Fibroblast of lung (primary cell): ENCODE results near the gene SPATA21. TPM values are rescaled to one million over a fixed set of nuclear protein-coding genes. Genes with fewer than 3 reads are reported as not detected.

Experiments
- DNase-seq, 2 donors: peaks; one replicate each; pipeline versions ENCODE4 v3.0.0 to v3.0.0-alpha.2; 2010; ENCODE audit warnings: low read depth in 2 of 2
- H2AFZ ChIP-seq: 2 replicates; pipeline ENCODE4 v1.5.1; 2012; ENCODE audit warnings: low read length, control low read depth, inconsistent platforms
- H3K27ac ChIP-seq: 2 replicates; pipeline ENCODE4 v1.5.1; 2011; ENCODE audit warnings: low read length, control low read depth; ENCODE audit not compliant: insufficient read depth
- H3K27me3 ChIP-seq: 2 replicates; pipeline ENCODE4 v1.5.1; 2011; ENCODE audit warnings: mild to moderate bottlenecking, low read length; ENCODE audit not compliant: control insufficient read depth, insufficient read depth
- H3K36me3 ChIP-seq: 2 replicates; pipeline ENCODE4 v1.5.1; 2011; ENCODE audit warnings: low read length; ENCODE audit not compliant: control insufficient read depth, insufficient read depth
- H3K4me1 ChIP-seq: 2 replicates; pipeline ENCODE4 v1.5.1; 2011; ENCODE audit warnings: low read length; ENCODE audit not compliant: control insufficient read depth, insufficient read depth; ENCODE audit errors: extremely low read depth
- H3K4me2 ChIP-seq: 2 replicates; pipeline ENCODE4 v1.5.1; 2011; ENCODE audit warnings: low read length, control low read depth; ENCODE audit not compliant: insufficient read depth; ENCODE audit errors: extremely low read depth
- H3K4me3 ChIP-seq, 4 experiments: fragments of 200-600 bp in 1 of 4; sonication (generic) in 1 of 4; replicated peaks in 1 of 4; 2 replicates each; pipeline ENCODE4 v1.5.1; 2011 to 2016; ENCODE audit warnings: low read length in 4 of 4, low read depth in 3 of 4, mild to moderate bottlenecking in 3 of 4, control low read depth in 2 of 4, inconsistent platforms in 1 of 4, mixed read lengths in 1 of 4; ENCODE audit not compliant: insufficient read depth in 1 of 4; ENCODE audit errors: control extremely low read depth in 1 of 4
- H3K79me2 ChIP-seq: 2 replicates; pipeline ENCODE4 v1.5.1; 2012; ENCODE audit warnings: mild to moderate bottlenecking, low read length, inconsistent platforms; ENCODE audit not compliant: control insufficient read depth, insufficient read depth
- H3K9ac ChIP-seq: 2 replicates; pipeline ENCODE4 v1.5.1; 2011; ENCODE audit warnings: mild to moderate bottlenecking, low read length, control low read depth; ENCODE audit not compliant: insufficient read depth
- H3K9me3 ChIP-seq: 2 replicates; pipeline ENCODE4 v1.5.1; 2012; ENCODE audit warnings: low read depth, low read length; ENCODE audit not compliant: control insufficient read depth, insufficient read depth
- H4K20me1 ChIP-seq: 2 replicates; pipeline ENCODE4 v1.5.1; 2011; ENCODE audit warnings: low read length; ENCODE audit not compliant: control insufficient read depth, insufficient read depth; ENCODE audit errors: extremely low read depth
- CTCF ChIP-seq, 2 donors: IDR thresholded peaks in 1 of 2; conservative IDR thresholded peaks in 1 of 2; 1 replicate in 1 of 2; 2 replicates in 1 of 2; pipeline ENCODE4 v1.5.1; 2011 to 2012; ENCODE audit warnings: low read length in 2 of 2, control low read depth in 1 of 2, inconsistent platforms in 1 of 2, low read depth in 1 of 2, mild to moderate bottlenecking in 1 of 2
- EZH2 ChIP-seq: IDR thresholded peaks from 2 replicates; pipeline ENCODE4 v1.5.1; 2012; ENCODE audit warnings: low read length, control low read depth, mild to moderate bottlenecking; ENCODE audit errors: missing control alignments
- polyA plus RNA-seq, 2 donors: library from polyadenylated mRNA; depleted of rRNA in 1 of 2; stranded (reverse) in 1 of 2; unstranded in 1 of 2; fragments of >200 nt; gene quantifications; 2 replicates each; pipeline ENCODE4 v1.2.1, GENCODE V29; 2011 to 2012; ENCODE audit warnings: missing spikeins in 1 of 2
- total RNA-seq: library from RNA; depleted of rRNA; stranded (reverse); fragments of >200 nt; gene quantifications from 2 replicates; pipeline ENCODE4 v1.2.1, GENCODE V29; 2014

The SPATA21 gene
- total and polyA plus RNA-seq, 2 donors (not counting 1 experiment from before 2014, with no cell fraction given): not detected

DNA sequence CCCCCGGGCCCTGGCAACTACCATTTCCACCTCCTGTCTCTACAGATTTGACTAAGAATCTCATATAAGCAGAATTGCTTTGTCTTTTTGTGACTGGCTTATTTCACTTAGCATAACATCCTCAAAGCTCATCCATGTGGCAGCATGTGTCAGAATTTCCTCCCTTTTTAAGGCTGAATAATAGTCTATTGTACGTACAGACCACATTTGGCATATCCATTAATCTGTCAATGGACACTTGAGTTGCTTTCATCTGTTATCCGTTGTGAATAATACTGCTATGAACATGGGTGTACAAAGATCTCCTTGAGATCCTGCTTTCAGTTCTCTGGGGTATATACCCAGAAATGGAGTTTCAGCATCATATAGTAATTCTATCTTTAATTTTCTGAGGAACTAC is 24.0 kb downstream of the SPATA21 start:
- Histone ChIP-seq H3K4me2 (no peak overlapping the region), H3K4me3 (no peak overlapping the region), H4K20me1 (no peaks in the 10 kb centered on the region), H3K9ac (no peak overlapping the region), H3K4me1 (no peaks in the 10 kb centered on the region), H3K36me3 (no peaks in the 10 kb centered on the region), H2AFZ (no peak overlapping the region), H3K27ac (no peak overlapping the region), H3K79me2 (no peaks in the 10 kb centered on the region), H3K27me3 (peaks cover 3% of the 10 kb centered on the region), H3K9me3 (no peaks in the 10 kb centered on the region)
- TF ChIP-seq CTCF (conservative IDR thresholded peaks at IDR 0.05 in 1 of 2, IDR thresholded peaks at IDR 0.05 in 1 of 2; ENCODE audit: low read depth in 1 of 2, low read length in 2 of 2) (no peak), EZH2 (no peak)
- DNase-seq: no peak

DNA sequence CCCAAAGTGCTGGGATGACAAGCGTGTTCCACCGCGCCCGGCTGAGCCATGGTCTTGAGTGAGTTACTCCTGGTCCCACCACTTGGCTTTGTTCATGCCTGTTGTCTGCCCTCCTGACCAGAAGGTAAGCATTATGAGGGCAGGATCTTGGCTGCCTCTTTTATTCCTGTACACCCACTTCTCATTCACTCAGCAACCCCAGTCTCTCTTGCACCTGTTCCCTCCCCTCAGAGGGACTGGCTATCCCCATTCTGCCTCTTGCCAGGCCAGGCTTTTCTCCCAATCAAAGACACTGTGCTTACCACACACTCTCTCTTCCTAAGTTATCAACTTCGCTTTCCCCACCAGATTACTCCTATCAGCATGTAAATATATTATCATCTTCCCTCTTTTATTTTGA is 26.4 kb downstream of the SPATA21 start:
- no peaks in the 10 kb centered on the region for H3K36me3 ChIP-seq
- no peak overlapping the region for H3K4me3 ChIP-seq
- TF ChIP-seq EZH2: no peak
- no peaks in the 10 kb centered on the region for H4K20me1 ChIP-seq
- no peaks in the 10 kb centered on the region for H3K9me3 ChIP-seq
- no peaks in the 10 kb centered on the region for H3K79me2 ChIP-seq
- no peak overlapping the region for H3K4me2 ChIP-seq
- no peaks in the 10 kb centered on the region for H3K4me1 ChIP-seq
- peaks cover 3% of the 10 kb centered on the region for H3K27me3 ChIP-seq
- H3K27ac ChIP-seq: no peak overlapping the region
- no peak overlapping the region for H3K9ac ChIP-seq
- no peak overlapping the region for H2AFZ ChIP-seq
- DNase-seq: no peak

GRCh38 chr1:16409536-16410152 is 27.6 kb downstream of the SPATA21 start:
- Histone ChIP-seq H3K4me2 (no peak overlapping the region), H2AFZ (no peak overlapping the region), H4K20me1 (no peaks in the 10 kb centered on the region), H3K79me2 (no peaks in the 10 kb centered on the region), H3K4me3 (no peak overlapping the region), H3K27ac (no peak overlapping the region), H3K36me3 (no peaks in the 10 kb centered on the region), H3K27me3 (peaks cover 3% of the 10 kb centered on the region), H3K4me1 (no peaks in the 10 kb centered on the region), H3K9ac (no peak overlapping the region), H3K9me3 (no peaks in the 10 kb centered on the region)
- DNase-seq: no peak
- no peak for TF ChIP-seq CTCF (conservative IDR thresholded peaks at IDR 0.05 in 1 of 2, IDR thresholded peaks at IDR 0.05 in 1 of 2; ENCODE audit: low read depth in 1 of 2, low read length in 2 of 2)
- no peak for TF ChIP-seq EZH2
